ENCODE measurements around the gene CELF2.

DNA sequence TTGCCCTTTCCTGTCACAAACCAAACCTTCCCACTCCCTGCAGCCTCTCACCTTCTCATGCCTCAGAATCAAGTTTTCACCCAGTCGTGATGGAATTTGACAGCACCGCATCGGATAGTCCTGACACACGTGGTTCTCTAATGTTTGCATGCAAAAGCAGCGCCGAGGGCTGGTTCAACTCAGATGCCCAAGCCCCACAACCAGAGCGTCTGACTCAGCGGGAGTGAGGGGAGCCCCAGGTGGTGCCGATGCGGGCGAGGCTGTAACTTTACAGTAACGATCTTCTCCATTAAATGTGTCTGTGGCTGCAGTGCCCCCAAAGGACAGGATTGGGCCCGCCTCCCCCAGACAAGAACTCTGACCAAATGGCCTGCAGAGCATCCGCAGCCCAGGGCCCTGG lies 284.5 kb downstream of the CELF2 start:
- TF ChIP-seq EP300 (IDR thresholded peaks at IDR 0.05; ENCODE audit: low read depth) (no peak), CTCF (IDR thresholded peaks at IDR 0.05) (no peak)
